GM21423 (cell line): ENCODE measurements around the gene MAGEB17.
"Not testable (repeated sequence)": the region's sequence is repeated elsewhere in the genome, so short reads cannot be mapped to it uniquely, and the experiment has no call there.

Experiments
- ATAC-seq: cut with Tn5 transposase; IDR thresholded peaks from one replicate; pipeline ENCODE4 v1.9.1; 2021; ENCODE audit warnings: mild to moderate bottlenecking, moderate library complexity; ENCODE audit not compliant: unreplicated experiment

MAGEB17 gene

GRCh38 chrX:16155581-16156096 lies 11.6 kb upstream of the MAGEB17 start:
- no peak for ATAC-seq

GRCh38 chrX:16156692-16157331 lies 10.5 kb upstream of the MAGEB17 start:
- ATAC-seq: no peak

- no peak for ATAC-seq
Measured at GRCh38 chrX:16160729-16161128, 6.6 kb upstream of the MAGEB17 start.

DNA sequence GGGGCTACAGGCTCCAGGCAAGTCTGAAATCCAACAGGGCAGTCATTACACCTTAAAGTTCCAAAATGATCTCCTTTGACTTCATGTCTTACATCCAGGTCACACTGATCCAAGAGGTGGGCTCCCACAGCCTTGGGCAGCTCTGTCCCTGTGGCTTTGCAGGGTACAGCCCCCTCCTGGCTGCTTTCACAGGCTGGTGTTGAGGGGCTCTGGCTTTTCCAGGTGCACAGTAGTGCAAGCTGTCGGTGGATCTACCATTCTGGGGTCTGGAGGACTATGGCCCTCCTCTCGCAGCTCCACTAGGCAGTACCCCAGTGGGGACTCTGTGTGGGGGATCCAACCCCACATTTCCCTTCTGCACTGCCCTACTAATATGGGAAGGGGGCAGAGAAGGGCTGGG lies 6.1 kb upstream of the MAGEB17 start:
- not testable (repeated sequence) for ATAC-seq

GRCh38 chrX:16162391-16162790 lies 4.9 kb upstream of the MAGEB17 start:
- ATAC-seq: no peak

- no peak for ATAC-seq
Measured at GRCh38 chrX:16164748-16165147, 2.5 kb upstream of the MAGEB17 start.

DNA sequence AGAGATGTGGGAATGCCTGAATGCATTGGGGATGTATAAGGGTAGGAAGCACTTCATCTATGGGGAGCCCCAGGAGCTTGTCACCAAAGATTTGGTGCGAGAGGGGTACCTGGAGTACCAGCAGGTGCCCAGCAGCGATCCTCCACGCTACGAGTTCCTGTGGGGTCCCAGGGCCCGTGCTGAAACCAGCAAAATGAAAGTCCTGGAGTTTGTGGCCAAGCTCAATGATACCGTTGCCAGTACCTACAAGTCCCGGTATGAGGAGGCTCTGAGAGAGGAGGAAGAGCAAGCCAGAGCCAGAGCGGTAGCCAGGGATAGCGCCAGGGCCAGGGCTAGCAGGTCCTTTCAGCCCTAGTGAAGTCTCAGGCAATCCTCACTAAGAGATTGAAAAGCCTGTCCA lies 3.8 kb downstream of the MAGEB17 start:
- no peak for ATAC-seq

- no peak for ATAC-seq
Measured at GRCh38 chrX:16171944-16172343, 4.7 kb downstream of the MAGEB17 start.

DNA sequence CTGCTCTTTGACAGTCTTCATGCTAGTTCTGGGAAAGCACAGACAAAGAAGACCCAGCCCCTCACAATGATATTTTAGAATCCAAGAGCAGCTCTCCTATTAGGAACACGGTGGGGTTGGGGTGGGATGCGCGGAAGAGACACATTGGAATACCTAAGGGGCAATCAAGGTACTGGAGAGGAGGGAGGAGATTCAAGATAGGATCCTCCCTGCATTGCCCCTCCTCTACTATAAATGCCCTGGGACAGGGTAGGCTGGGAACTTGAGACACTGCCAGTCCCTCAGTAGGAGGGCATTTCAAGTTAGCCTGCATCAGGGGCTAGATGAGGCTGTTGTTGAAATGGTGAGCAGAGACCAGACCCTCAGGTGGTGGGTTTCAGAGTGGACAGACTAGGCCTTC lies 5.1 kb downstream of the MAGEB17 start:
- no peak for ATAC-seq

DNA sequence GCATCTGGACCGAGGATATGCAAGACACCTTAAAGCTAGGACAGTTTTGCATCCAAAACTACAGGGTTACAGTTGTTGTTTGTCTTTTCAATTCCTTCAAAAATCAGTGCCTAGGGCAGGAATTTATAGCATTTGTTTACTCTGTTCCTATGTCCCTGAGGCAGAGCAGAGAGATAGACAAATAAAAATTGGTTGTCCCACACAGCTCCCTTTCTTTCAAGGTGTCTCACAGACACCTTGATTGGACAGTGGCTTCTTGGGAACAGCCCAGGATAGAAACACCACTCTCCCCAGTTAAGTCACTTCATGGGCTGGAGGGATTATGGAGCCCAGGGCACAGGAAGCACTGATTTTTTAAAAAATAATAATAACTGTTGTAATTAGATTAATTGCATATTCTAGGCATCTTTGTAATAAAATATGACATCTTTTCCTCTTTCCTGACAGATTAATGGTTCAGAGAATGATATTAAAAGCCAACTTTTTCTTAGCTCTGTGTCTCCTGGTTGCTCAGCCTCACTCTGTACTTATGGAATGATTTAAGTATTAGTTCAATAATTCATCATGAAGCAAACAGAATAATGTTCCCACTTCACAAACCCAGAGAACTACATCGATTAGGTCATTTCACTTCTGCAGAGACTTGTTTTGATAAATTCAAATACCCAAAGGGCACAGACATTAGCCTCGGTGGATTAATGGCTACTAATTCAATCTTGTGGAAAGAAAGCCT lies 8.2 kb downstream of the MAGEB17 start:
- no peak for ATAC-seq

DNA sequence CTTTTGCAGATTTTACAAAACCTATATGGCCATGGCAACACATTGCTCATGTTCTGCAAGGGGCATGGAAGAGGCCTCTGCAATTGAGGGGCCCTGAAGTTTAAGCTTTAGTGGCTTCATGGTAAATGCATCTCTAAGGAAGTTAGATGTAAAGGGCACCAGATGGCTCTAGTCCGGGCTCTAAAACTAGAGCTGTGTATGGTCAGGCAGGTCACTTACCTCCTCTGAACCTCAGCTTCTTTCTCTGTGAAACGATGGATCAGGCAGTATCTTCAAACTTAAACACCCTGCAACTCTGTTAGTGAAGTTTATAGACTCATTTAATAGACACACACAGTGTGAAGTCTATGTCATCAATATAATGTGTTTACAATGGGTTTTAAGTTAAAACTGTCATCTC lies 10.0 kb downstream of the MAGEB17 start:
- no peak for ATAC-seq

DNA sequence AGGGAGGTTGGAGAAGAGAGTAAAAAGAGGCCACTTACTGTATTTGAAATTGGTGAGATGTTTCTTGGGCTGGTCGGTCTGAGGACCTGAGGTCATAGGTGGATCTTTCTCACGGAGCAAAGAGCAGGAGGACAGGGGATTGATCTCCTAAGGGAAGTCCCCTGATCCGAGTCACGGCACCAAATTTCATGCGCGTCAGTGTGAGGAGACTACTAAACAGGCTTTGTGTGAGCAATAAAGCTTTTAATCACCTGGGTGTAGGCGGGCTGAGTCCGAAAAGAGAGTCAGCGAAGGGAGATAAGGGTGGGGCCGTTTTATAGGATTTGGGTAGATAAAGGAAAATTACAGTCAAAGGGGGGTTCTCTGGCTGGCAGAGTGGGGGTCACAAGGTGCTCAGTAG lies 16.6 kb downstream of the MAGEB17 start:
- ATAC-seq: not testable (repeated sequence)

DNA sequence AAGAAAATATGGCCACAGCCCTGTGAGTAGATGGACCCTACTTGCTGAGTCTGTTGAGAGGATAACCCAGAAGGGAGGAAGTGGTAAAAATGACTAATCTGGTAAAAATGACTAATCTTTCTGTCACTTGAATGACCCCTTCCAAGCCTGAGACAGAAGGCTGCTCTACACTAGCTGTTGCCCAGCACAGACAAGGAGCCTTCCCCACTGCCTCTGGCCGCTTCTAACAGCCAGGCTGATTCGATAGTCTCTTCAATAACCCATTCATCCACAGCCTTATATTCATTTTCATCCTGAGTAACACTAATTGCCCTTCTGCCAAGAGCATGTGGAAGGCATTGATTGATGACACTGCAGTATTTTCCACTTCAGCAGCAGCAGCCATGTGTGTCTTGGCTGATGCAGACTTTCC lies 18.4 kb downstream of the MAGEB17 start:
- ATAC-seq: peak; percentile 98

- ATAC-seq: no peak
Measured at GRCh38 chrX:16186380-16187007, 19.2 kb downstream of the MAGEB17 start.

DNA sequence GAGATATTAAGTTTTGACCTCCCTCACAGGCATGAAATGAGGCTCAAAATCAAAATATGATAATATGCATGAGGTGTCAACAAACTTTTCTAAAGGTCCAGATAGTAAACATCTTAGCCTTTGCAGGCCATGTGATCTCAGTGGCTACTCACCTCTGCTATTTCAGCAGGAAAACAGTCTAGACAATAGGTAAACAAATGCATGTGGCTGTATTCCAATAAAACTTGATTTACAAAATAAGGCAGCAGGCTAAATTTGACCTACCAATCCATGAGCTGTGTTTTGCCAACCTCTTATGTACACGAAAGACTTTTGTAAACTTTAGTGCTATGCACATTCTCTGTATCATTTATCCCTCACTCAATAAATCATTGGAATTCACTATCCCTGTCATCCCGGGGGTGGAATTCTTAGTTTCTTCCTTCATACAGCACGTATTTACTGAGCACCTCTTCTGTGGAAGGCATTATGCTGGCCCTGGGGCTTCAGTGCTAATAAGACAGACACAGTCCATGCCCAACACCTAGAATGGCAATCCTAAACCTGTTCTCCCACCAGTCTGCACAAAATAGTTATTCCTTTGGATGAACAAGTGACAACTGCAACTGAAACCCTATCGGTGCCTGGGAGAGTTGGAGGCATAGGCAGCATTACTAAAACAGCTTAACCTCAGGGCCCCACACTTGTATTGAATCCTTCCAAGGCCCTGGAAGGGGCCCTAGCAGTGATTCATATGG lies 19.9 kb downstream of the MAGEB17 start:
- ATAC-seq: no peak

GRCh38 chrX:16188687-16189086 lies 21.4 kb downstream of the MAGEB17 start:
- ATAC-seq: no peak

GRCh38 chrX:16191605-16192004 lies 24.3 kb downstream of the MAGEB17 start:
- no peak for ATAC-seq

- no peak for ATAC-seq
Measured at GRCh38 chrX:16196829-16197228, 29.5 kb downstream of the MAGEB17 start.

DNA sequence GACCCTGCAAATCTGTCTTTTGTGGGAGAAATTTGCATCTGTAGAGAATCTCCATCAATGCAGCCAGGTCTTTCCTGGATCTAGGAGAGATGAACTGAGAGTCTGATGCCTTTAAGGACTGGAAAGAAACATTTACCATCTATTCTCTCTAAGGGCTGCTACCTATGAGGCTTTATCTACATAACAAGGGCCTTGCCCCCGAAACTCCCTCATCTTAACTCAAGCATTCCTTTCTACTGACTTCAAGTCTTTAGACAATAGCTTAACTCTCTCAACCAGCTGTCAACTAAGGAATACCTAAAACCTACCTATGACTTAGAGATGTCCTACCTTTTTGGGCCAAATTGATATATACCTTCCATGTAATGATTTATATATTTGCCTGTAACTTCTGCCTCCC lies 32.1 kb downstream of the MAGEB17 start:
- no peak for ATAC-seq

- no peak for ATAC-seq
Measured at GRCh38 chrX:16202943-16203342, 35.7 kb downstream of the MAGEB17 start.

DNA sequence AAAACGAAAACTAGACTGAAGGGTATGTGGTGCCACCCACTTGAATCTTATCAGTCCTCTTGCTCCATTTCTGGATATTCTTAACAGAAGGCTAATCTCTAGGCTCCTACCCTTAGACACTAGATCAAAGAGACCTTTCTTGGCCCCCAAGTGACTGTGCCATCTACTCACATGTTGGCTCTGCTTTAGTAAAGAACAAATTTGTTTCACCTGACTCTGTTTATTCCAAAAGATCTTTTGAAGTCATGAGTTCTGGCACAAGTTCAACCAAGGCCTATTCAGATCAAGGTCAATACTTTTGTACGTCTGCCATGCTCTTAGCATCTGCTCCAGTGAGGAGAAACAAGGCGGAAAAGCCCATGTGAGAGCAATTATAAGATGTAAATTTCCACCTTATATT lies 37.3 kb downstream of the MAGEB17 start:
- no peak for ATAC-seq
